Thyroid gland (tissue), 4 donors: ENCODE measurements around the gene SPACA6.

Experiments used
- CTCF ChIP-seq, 6 experiments: fragments of 200-600 bp in 3 of 6; fragments of 450-650 bp in 3 of 6; sonication (generic) in 3 of 6; IDR thresholded peaks; one replicate each; pipeline ENCODE4 v1.5.1; 2016 to 2019; ENCODE audit warnings: antibody characterized with exemption in 6 of 6, mild to moderate bottlenecking in 2 of 6, inconsistent platforms in 1 of 6, moderate library complexity in 1 of 6
- POLR2A ChIP-seq, 2 donors: fragments of 450-650 bp; IDR thresholded peaks; one replicate each; pipeline ENCODE4 v1.6.1; 2017; ENCODE audit warnings: antibody characterized with exemption in 2 of 2, mild to moderate bottlenecking in 2 of 2, moderate library complexity in 1 of 2

DNA sequence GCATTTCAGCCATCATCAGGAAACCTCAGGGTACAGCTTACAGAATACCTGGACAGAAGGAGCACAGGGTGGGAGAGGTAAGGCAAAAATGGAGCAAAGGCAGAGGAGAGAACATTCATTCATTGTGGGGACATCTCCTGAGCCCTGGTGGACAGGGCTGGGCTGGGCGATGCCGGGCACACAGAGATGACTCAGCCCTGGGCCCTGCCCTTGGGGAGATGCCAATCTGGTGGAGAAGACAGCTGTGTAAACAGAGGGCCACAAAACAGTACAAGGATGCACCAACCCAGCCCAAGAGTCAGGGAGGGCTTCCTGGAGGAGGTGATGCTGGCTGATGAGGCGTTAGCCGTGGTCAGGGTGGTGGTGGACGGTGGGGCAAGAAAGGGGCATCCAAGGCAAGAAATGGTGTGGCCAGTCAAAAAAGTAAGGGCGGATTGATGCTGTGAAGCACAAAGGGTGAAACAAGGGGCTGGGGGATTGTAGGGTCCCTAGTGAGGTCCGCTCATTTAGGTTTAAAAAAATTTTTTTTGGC lies 34.3 kb downstream of the SPACA6 start:
- no peak for TF ChIP-seq CTCF (IDR thresholded peaks at IDR 0.05)
- no peak for TF ChIP-seq POLR2A (IDR thresholded peaks at IDR 0.05)
